Measurements from ENCODE around the gene ARID1B. TPM values are rescaled to one million over a fixed set of nuclear protein-coding genes. Genes with fewer than 3 reads are reported as not detected.

The ARID1B gene
- total RNA-seq, 2 experiments from 2014 or later = 36.9 to 38.9 TPM

GRCh38 chr6:157151989-157152388, 374.8 kb downstream of the ARID1B start:
- H3K27me3 Mint-ChIP-seq = no peaks in the 10 kb centered on the region
- POLR2A ChIA-PET = interaction anchor here (0.6 to 1.5 kb wide), 3 partner anchors 13 to 1411 kb away, joined by 3 read pairs; no protein-coding TSS in a partner anchor
- CTCF ChIA-PET = interaction anchor here (0.9 to 3.0 kb wide), 5 partner anchors 13 to 118 kb away, joined by 3 to 12 read pairs (median 3); no protein-coding TSS in a partner anchor
- no peaks in the 10 kb centered on the region for H3K9me3 Mint-ChIP-seq
- peaks cover 12% of the 10 kb centered on the region for H3K36me3 Mint-ChIP-seq (ENCODE audit: low read depth)
- no peak overlapping the region for H3K27ac Mint-ChIP-seq
- H3K4me1 Mint-ChIP-seq (ENCODE audit: low read depth) = peaks cover 17% of the 10 kb centered on the region
- H3K4me3 Mint-ChIP-seq = no peak overlapping the region
- ATAC-seq = no peak
- intact Hi-C loops (cut with micrococcal nuclease) = no loop called here
- no peak for DNase-seq
- TF ChIP-seq CTCF (IDR thresholded peaks at IDR 0.05) = no peak

- DNase-seq (no peak), ATAC-seq (no peak)
- H3K9me3 Mint-ChIP-seq = no peaks in the 10 kb centered on the region
- no peak for TF ChIP-seq CTCF (IDR thresholded peaks at IDR 0.05)
- intact Hi-C loops (cut with micrococcal nuclease) = no loop called here
- H3K27me3 Mint-ChIP-seq = no peaks in the 10 kb centered on the region
- ChIA-PET CTCF (interaction anchor here (0.9 to 3.0 kb wide), 6 partner anchors 14 to 118 kb away, joined by 3 to 12 read pairs (median 3); no protein-coding TSS in a partner anchor), POLR2A (interaction anchor here (1.1 to 1.5 kb wide), 3 partner anchors 12 to 121 kb away, joined by 3 to 5 read pairs (median 3); no protein-coding TSS in a partner anchor)
- peaks cover 17% of the 10 kb centered on the region for H3K4me1 Mint-ChIP-seq (ENCODE audit: low read depth)
- H3K27ac Mint-ChIP-seq = peak overlapping the region; percentile 18
- H3K36me3 Mint-ChIP-seq (ENCODE audit: low read depth) = peaks cover 12% of the 10 kb centered on the region
- H3K4me3 Mint-ChIP-seq = no peak overlapping the region
Measured at GRCh38 chr6:157152556-157152955, 375.4 kb downstream of the ARID1B start.

GRCh38 chr6:157155804-157156203, 378.6 kb downstream of the ARID1B start:
- no peak for TF ChIP-seq CTCF (IDR thresholded peaks at IDR 0.05)
- DNase-seq (no peak), ATAC-seq (no peak)
- H3K27me3 Mint-ChIP-seq = no peaks in the 10 kb centered on the region
- H3K36me3 Mint-ChIP-seq (ENCODE audit: low read depth) = peaks cover 8% of the 10 kb centered on the region
- intact Hi-C loops (cut with micrococcal nuclease) = no loop called here
- no peak overlapping the region for H3K27ac Mint-ChIP-seq
- POLR2A ChIA-PET = no interaction called here
- H3K4me3 Mint-ChIP-seq = no peak overlapping the region
- H3K4me1 Mint-ChIP-seq (ENCODE audit: low read depth) = peaks cover 11% of the 10 kb centered on the region
- CTCF ChIA-PET = interaction anchor here (0.6 to 0.9 kb wide), 2 partner anchors 31 to 121 kb away, joined by 3 read pairs; no protein-coding TSS in a partner anchor
- no peaks in the 10 kb centered on the region for H3K9me3 Mint-ChIP-seq

GRCh38 chr6:157157258-157157657, 380.1 kb downstream of the ARID1B start:
- Mint-ChIP-seq H3K9me3 (no peaks in the 10 kb centered on the region), H3K27me3 (no peaks in the 10 kb centered on the region), H3K27ac (no peak overlapping the region), H3K4me3 (no peak overlapping the region), H3K36me3 (ENCODE audit: low read depth) (peaks cover 8% of the 10 kb centered on the region), H3K4me1 (ENCODE audit: low read depth) (no peaks in the 10 kb centered on the region)
- no peak for TF ChIP-seq CTCF (IDR thresholded peaks at IDR 0.05)
- DNase-seq = no peak
- ATAC-seq = no peak
- ChIA-PET CTCF (no interaction called here), POLR2A (no interaction called here)
- intact Hi-C loops (cut with micrococcal nuclease) = no loop called here

GRCh38 chr6:157158456-157158855, 381.3 kb downstream of the ARID1B start:
- POLR2A ChIA-PET = no interaction called here
- CTCF ChIA-PET = interaction anchor here (0.5 to 2.1 kb wide), 2 partner anchors 71 to 124 kb away, joined by 3 to 8 read pairs; no protein-coding TSS in a partner anchor
- ATAC-seq = no peak
- Mint-ChIP-seq H3K4me1 (ENCODE audit: low read depth) (no peaks in the 10 kb centered on the region), H3K27ac (no peak overlapping the region), H3K36me3 (ENCODE audit: low read depth) (peaks cover 3% of the 10 kb centered on the region), H3K4me3 (no peak overlapping the region), H3K27me3 (no peaks in the 10 kb centered on the region), H3K9me3 (no peaks in the 10 kb centered on the region)
- intact Hi-C loops (cut with micrococcal nuclease) = no loop called here
- no peak for TF ChIP-seq CTCF (IDR thresholded peaks at IDR 0.05)
- no peak for DNase-seq

Data from activated CD8-positive, alpha-beta T cell treated with anti-CD3 and anti-CD28 coated beads for 36 hours (primary cell).